AG08395 (cell line): ENCODE measurements around the gene HAND2.

ENCODE experiments used
- DNase-seq: peaks from one replicate; pipeline ENCODE4 v3.0.0; 2012; ENCODE audit warnings: mixed read lengths, low spot score

The HAND2 gene

DNA sequence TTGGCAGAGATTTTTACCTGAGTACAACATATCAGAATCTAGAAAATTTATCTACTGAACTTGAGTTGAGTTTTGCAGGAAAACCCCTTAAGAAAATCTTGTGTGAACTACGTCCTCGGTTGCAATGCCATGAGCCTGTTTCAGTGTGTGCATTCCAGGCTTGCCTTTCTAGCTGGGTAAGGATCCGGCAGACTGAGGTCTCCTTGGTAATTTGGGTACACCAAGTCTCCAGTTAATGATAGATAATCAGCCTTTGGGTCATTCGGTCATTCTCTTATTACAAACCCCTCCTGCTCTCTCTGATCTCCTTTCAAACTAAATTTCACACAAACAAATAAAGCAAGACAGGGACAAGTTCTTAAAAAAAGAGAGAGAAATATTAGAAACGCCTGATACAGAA lies 5.9 kb upstream of the HAND2 start:
- DNase-seq: no peak

- DNase-seq: no peak
These were observed 5.3 kb upstream of the HAND2 start for GRCh38 chr4:173535165-173535902.

DNA sequence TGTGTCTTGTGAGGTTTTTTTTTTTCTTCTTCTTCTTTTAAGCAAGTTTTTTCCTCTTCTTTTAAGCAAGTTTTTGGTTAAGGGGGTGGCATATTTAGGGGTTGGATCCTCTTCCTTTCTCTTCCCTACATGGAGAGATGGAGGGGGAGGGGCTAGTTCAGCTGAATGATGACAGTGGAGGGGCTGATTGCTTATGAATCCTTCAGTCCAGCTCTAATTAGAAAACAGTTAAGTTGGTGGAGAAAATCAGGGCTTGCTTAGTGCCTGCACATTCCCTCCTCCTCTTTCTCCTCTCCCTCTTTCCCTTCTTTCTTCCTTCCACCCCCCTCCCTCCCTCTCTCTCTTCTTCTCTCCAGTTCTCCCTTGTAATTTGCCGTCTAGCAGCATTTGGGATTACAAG lies 4.4 kb upstream of the HAND2 start:
- no peak for DNase-seq

- no peak for DNase-seq
These were observed 2.9 kb upstream of the HAND2 start for GRCh38 chr4:173532725-173533511.

- no peak for DNase-seq
These were observed 1.3 kb upstream of the HAND2 start for GRCh38 chr4:173531086-173531965.

DNA sequence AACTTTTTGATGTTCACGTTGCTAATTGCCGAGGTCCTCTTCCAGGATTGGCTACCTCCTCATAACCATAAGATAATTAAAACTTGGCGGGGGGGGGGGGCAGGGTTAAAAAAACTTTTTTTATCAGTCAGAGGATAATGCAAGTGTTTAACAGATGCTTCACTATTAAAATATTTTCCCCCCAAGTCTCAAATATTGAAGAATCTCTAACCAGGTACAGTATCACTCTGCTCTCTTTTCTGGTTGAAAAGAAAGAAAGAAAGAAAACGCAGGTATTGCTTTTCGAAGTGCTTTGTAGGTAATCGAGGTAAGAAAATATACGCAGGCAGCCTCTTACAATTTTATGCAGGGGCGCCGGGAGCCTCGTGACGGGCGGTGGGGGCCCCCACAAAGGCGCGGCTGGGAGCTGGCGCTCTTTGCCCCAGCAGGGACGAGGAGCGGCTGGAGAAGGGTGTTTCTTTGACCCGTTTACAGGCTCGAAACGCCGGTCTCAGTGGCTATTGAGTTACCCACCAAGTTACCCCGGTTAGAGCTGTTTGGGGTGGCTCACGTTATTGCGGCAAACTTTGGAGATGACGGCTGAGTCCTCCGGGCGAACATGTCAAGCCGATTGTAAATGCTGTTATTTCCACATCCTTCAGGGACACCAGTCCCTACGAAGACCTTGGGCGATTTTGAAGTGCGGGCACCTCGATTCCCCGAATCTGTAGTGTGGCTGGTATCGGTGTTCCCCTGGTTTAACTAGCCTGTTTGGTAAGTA lies 477 bp upstream of the HAND2 start:
- DNase-seq: no peak

- DNase-seq: peak; percentile 21
These were observed 1.4 kb downstream of the HAND2 start for GRCh38 chr4:173528378-173529321.

DNA sequence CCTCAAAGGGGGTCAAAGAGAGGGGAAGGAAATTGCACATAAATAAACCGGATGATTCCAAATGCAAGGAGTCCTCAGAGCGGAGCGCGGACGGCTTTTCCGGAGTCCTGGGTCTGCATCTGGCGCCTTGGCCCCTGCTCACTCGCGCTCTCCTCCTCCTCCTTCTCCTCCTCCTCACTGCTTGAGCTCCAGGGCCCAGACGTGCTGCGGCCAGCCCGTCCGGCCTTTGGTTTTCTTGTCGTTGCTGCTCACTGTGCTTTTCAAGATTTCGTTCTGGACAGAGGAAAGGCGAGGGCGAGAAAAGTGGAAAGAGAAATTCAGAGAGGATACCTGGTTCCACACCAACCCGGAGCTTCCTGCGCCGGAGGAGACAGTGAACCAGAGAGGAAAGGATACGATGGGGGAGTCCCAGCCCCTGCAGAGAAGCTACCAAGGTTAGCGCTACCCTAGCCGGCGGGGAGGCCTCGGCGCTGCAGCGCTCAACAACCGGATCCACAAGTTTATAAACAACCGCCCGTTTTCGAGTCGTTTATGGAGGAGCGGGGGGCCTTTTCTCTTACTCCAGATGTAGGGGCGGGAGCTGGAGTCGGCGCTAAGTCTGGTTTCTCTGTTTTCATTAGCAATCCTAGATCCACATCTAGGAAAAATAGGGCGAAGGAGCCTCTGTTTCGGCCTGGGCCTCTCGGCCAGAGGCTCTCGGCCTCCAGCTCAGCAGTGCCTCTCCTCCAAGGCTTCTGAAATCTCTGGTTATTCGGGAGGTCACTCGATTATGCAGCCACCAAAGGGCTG lies 2.7 kb downstream of the HAND2 start:
- DNase-seq: peak; percentile 9

DNA sequence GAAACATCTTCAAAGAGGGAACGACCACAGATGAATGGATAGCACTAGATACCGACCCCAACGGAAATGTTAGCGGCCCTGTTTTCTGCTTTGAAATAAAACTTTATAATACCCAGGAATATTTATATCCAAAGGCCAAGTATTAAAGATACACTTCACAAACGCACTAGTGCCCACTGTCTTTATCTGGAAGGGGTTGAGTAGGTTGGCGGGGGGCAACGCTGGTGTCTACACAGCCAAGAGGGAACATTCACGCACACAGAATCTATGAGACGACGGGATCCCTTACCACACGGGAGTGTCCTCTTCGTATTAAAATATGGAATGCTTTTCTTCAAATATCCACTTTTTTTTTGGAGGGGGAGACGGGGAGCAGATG lies 3.3 kb downstream of the HAND2 start:
- no peak for DNase-seq

DNA sequence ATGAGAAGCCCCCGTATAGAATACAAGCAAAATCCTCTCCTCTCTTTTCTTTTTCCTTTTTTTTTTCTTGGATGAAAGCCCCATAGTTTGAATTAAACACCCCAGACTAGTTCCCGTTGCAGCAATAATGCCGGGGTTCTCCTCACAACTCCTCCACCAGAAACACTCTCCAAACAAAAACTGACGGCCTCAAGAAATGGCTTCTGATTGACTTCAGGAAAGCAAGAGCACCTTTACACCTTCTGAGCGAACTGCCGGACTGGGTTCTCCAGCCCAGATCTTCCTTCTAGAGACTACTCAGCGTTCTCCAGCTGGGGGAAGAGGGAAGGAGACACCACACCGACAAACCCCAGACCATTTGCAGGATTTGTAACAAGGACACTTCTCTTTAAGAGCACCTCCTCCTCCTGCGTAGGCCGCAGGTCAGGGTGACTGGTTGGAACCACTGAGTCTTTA lies 4.0 kb downstream of the HAND2 start:
- no peak for DNase-seq

DNA sequence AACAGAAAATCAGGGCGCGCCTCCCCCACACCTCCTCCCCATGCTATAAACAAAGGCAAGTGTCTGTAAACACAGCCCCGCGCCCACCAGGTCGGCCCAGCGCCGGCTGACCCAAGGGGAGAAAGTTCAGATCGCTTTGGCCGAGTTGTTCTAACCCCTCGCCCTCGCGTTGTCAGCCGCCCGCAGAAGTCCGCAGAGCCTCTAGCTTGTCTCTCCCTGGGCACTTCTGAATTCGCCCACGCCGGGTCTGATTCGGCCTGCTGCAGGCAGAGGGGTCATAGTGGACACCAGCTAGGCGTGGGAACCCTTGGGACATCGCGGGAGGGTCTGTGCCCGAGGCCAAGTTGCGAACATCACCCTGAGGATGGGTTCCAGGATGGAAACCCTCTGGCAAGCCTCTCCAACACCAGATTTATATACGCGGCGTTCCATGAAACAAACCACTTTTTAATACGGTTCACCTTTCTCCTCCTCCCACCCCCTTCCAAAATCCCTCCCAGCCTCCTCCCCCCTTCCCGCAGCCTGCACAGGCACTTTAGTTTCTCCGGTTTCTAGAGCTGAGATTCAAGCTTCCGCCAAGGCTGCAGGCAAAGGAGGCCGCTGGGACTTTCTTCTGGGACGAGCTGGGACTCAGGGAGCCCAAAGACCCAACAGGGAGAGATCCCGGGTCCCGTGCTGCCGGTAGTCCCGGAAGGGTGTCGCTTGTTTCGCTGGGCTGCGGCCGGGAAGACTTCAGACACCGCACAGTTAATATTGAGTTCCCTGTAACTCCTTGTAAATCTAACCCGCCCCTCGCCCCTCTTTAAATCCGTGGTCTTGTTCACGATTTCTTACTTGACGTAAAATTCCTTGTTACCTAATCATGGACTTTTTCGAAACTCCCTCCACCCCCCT lies 4.7 kb downstream of the HAND2 start:
- DNase-seq: no peak

GRCh38 chr4:173524218-173525117 lies 5.6 kb downstream of the HAND2 start:
- DNase-seq: no peak

- no peak for DNase-seq
These were observed 7.1 kb downstream of the HAND2 start for GRCh38 chr4:173522951-173523395.

DNA sequence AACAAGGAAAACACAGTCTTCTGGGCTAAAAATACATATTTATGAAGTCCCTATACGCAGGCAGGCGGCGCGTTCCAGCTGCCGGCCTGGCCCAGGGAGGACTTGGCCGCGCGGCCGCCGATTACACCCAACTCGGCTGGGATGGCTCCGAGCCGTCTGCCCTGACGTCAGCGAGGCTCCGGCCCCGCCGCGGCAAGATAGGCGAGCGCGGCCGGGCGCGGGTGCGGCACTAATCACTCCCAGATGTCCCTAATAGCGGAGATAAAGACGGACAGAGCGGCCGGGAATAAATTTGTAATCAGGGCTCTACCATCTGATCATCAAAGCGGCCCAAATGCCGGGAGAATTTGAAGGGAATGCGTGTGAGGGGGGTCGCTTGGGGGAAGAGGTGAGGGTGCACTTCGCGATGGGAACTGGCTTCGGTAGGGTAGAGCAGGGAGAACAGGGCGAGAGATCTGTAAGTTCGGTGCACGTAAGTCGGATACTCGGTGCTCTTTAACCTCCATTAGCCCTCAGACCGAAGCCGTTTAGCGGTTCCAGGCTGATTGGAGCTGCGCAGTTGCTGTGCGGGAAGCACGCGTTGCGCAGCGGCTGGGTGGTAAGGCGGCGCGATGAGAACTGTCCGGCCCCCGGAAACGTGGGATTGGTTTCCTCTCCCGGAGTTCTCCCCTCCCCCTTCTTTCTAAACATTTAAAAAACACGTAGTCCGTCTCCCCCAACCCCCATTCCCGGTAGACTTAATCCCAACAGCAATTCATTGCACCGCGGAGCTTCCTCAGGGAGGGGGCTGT lies 7.7 kb downstream of the HAND2 start:
- DNase-seq: peak; percentile 96

DNA sequence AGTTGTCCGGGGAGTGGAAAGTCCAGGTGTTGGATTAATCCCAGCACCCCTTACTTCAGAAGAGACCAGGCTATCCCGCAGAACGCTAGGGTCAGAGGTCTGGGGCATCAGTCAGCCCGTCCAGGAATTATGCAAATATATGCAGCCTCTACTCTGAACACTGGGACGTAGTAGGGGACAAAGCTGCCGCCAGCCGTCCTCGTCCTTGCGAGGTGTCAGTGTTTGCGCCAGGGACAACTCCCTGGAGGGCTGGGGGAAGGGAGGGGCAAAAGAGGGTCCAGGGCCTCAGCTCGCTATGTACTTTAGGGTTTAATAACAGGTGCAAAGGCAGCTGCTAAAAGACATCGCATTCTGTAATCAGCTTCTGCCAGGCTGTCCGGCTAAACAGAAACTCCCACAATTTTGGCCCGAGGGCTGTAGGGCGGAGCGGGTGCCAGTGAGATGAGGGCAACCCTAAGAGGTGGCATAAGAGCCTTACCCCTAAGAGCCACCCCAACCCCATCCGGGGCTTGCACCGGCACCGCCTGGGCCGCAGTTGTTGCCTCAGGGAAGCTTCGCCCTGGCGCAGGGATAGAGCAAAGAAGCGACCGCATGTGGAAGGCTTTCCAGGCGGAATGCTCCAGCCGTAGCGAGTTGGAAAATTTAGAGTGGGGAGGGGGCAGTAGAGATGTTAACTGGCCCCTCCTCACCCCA lies 8.4 kb downstream of the HAND2 start:
- DNase-seq: no peak

- no peak for DNase-seq
These were observed 9.0 kb downstream of the HAND2 start for GRCh38 chr4:173520921-173521466.
